Measurements from ENCODE around the gene RPS21. TPM values are rescaled to one million over a fixed set of nuclear protein-coding genes. Genes with fewer than 3 reads are reported as not detected.
A peak's percentile ranks its signal among the peaks of the same experiment; 100 is the strongest.

The RPS21 gene
- total and polyA plus RNA-seq, 2 of the 13 experiments (the other 11 are each of a cell fraction or from before 2014, with no cell fraction given): 2,647 to 11,063 TPM

DNA sequence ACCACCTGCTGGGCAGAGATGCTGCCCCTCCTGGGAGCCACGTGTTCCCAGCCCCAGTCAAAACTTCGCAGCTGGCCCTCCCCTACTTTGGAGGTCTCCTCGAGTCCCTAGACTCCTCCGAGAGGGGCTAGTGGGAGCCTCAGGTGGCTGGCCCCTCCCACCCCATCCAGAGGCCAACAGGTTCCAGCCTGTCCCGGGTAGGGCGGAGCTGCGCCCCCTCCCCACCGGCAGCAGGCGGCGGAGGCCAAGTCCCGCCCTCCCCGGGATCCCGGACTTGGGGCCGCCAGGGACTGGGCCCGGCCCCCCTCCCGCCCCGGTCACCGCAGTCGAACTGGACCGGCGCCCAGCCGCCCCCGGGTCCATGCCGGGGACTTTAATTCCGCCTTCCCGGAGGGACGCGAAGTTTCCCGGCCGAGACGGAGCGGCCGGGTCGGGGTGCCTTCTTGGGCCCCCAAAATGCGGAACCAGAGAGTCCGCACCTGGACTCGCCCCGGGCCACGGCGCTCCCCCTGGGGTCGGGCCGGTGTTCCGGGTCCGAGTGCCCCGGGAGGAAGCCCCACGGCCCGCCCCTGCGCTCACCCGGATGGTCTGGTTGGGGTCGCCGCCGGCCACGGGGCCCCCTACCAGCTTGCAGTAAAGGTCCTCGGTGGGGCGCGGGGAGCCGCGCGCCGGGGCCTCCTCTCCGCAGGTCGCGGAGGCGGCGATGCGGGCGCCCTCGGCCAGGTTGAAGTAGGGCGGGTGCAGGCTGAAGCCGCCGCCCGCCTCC lies 20.4 kb upstream of the RPS21 start (continued):
- TF ChIP-seq LCORL (IDR thresholded peaks at IDR 0.05) (no peak), LCORL (CRISPR knock-in tag; IDR thresholded peaks at IDR 0.05) (peak; percentile 89), MED13 (CRISPR knock-in tag; IDR thresholded peaks at IDR 0.05) (no peak), MED1 (CRISPR knock-in tag; IDR thresholded peaks at IDR 0.05) (0 out of 2 replicates have a peak, but pooled peaks have one; percentile 58), ZBTB7B (CRISPR knock-in tag; IDR thresholded peaks at IDR 0.05) (peak; percentile 26; the same call in 1 of the 2 replicates), ZNF501 (CRISPR knock-in tag; IDR thresholded peaks at IDR 0.05) (peak; percentile 72; the same call in 1 of the 2 replicates), ZNF614 (CRISPR knock-in tag; IDR thresholded peaks at IDR 0.05; ENCODE audit: borderline replicate concordance) (no peak), JDP2 (CRISPR knock-in tag; IDR thresholded peaks at IDR 0.05; ENCODE audit: borderline replicate concordance) (no peak), GATAD1 (CRISPR knock-in tag; IDR thresholded peaks at IDR 0.05) (no peak), EEA1 (CRISPR knock-in tag; IDR thresholded peaks at IDR 0.05; ENCODE audit: borderline replicate concordance) (no peak), KLF13 (CRISPR knock-in tag; IDR thresholded peaks at IDR 0.05) (no peak), RBFOX2 (IDR thresholded peaks at IDR 0.05; ENCODE audit: low read depth, low read length) (peak; percentile 24; the same call in 1 of the 2 replicates), ZNF674 (CRISPR knock-in tag; IDR thresholded peaks at IDR 0.05; ENCODE audit: low read depth) (no peak), ZNF607 (CRISPR knock-in tag; IDR thresholded peaks at IDR 0.05; ENCODE audit: borderline replicate concordance) (no peak), ZNF850 (CRISPR knock-in tag; conservative IDR thresholded peaks at IDR 0.05) (no peak), RORA (CRISPR knock-in tag; IDR thresholded peaks at IDR 0.05) (no peak), THAP9 (CRISPR knock-in tag; IDR thresholded peaks at IDR 0.05; ENCODE audit: borderline replicate concordance) (peak; percentile 22; the same call in 1 of the 2 replicates)
- TF ChIP-seq, protein P1, sequence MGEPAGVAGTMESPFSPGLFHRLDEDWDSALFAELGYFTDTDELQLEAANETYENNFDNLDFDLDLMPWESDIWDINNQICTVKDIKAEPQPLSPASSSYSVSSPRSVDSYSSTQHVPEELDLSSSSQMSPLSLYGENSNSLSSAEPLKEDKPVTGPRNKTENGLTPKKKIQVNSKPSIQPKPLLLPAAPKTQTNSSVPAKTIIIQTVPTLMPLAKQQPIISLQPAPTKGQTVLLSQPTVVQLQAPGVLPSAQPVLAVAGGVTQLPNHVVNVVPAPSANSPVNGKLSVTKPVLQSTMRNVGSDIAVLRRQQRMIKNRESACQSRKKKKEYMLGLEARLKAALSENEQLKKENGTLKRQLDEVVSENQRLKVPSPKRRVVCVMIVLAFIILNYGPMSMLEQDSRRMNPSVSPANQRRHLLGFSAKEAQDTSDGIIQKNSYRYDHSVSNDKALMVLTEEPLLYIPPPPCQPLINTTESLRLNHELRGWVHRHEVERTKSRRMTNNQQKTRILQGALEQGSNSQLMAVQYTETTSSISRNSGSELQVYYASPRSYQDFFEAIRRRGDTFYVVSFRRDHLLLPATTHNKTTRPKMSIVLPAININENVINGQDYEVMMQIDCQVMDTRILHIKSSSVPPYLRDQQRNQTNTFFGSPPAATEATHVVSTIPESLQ (CRISPR knock-in tag; conservative IDR thresholded peaks at IDR 0.05): no peak
- TF ChIP-seq, protein P2, sequence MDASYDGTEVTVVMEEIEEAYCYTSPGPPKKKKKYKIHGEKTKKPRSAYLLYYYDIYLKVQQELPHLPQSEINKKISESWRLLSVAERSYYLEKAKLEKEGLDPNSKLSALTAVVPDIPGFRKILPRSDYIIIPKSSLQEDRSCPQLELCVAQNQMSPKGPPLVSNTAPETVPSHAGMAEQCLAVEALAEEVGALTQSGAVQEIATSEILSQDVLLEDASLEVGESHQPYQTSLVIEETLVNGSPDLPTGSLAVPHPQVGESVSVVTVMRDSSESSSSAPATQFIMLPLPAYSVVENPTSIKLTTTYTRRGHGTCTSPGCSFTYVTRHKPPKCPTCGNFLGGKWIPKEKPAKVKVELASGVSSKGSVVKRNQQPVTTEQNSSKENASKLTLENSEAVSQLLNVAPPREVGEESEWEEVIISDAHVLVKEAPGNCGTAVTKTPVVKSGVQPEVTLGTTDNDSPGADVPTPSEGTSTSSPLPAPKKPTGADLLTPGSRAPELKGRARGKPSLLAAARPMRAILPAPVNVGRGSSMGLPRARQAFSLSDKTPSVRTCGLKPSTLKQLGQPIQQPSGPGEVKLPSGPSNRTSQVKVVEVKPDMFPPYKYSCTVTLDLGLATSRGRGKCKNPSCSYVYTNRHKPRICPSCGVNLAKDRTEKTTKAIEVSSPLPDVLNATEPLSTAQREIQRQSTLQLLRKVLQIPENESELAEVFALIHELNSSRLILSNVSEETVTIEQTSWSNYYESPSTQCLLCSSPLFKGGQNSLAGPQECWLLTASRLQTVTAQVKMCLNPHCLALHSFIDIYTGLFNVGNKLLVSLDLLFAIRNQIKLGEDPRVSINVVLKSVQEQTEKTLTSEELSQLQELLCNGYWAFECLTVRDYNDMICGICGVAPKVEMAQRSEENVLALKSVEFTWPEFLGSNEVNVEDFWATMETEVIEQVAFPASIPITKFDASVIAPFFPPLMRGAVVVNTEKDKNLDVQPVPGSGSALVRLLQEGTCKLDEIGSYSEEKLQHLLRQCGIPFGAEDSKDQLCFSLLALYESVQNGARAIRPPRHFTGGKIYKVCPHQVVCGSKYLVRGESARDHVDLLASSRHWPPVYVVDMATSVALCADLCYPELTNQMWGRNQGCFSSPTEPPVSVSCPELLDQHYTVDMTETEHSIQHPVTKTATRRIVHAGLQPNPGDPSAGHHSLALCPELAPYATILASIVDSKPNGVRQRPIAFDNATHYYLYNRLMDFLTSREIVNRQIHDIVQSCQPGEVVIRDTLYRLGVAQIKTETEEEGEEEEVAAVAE (CRISPR knock-in tag; IDR thresholded peaks at IDR 0.05; ENCODE audit: borderline replicate concordance): no peak

All from HepG2 (cell line).